Keratinocyte (primary cell): ENCODE measurements around the gene WBP2NL. TPM values are rescaled to one million over a fixed set of nuclear protein-coding genes. Genes with fewer than 3 reads are reported as not detected.

ENCODE experiments used
- DNase-seq: peaks from one replicate; pipeline ENCODE4 v3.0.0-alpha.2; 2011; ENCODE audit warnings: low read depth, missing footprints, low spot score
- FAIRE-seq: peaks from 2 replicates; lab custom pipeline; 2011; peaks lifted over from hg19 to GRCh38; lab: Jason Lieb, UNC
- H2AFZ ChIP-seq: 2 replicates; pipeline ENCODE4 v1.6.0; 2012; ENCODE audit warnings: low read length, control low read depth, inconsistent platforms; ENCODE audit not compliant: control insufficient read depth
- H3K27ac ChIP-seq: 2 replicates; pipeline ENCODE4 v1.5.1; 2011; ENCODE audit warnings: low read length; ENCODE audit not compliant: control insufficient read depth, insufficient read depth
- H3K27me3 ChIP-seq: 3 replicates; pipeline ENCODE4 v1.6.0; 2011; ENCODE audit warnings: low read length; ENCODE audit not compliant: control insufficient read depth, insufficient read depth; ENCODE audit errors: extremely low read depth
- H3K36me3 ChIP-seq, 2 experiments: 2 replicates in 1 of 2; 3 replicates in 1 of 2; pipeline ENCODE4 v1.5.1; 2011; ENCODE audit warnings: low read length in 2 of 2, mild to moderate bottlenecking in 1 of 2; ENCODE audit not compliant: control insufficient read depth in 2 of 2, insufficient read depth in 2 of 2; ENCODE audit errors: extremely low read depth in 1 of 2
- H3K4me1 ChIP-seq: 3 replicates; pipeline ENCODE4 v1.5.1; 2011; ENCODE audit warnings: low read length; ENCODE audit not compliant: control insufficient read depth, insufficient read depth; ENCODE audit errors: extremely low read depth
- H3K4me2 ChIP-seq: 3 replicates; pipeline ENCODE4 v1.6.0; 2011; ENCODE audit warnings: low read depth, low read length; ENCODE audit not compliant: control insufficient read depth, insufficient read depth; ENCODE audit errors: extremely low read depth
- H3K4me3 ChIP-seq, 3 experiments: fragments of 200-600 bp in 1 of 3; sonication (generic) in 1 of 3; 2 replicates in 2 of 3; 3 replicates in 1 of 3; pipeline ENCODE4 v1.5.1; 2011 to 2016; ENCODE audit warnings: low read length in 3 of 3, mild to moderate bottlenecking in 3 of 3, control low read depth in 2 of 3, inconsistent platforms in 1 of 3, low read depth in 1 of 3, mixed read lengths in 1 of 3, mixed run types in 1 of 3, moderate library complexity in 1 of 3; ENCODE audit not compliant: control insufficient read depth in 2 of 3, insufficient read depth in 2 of 3; ENCODE audit errors: extremely low read depth in 1 of 3
- H3K79me2 ChIP-seq: 2 replicates; pipeline ENCODE4 v1.6.0; 2012; ENCODE audit warnings: low read length; ENCODE audit not compliant: control insufficient read depth, insufficient read depth
- H3K9ac ChIP-seq: 3 replicates; pipeline ENCODE4 v1.6.0; 2011; ENCODE audit warnings: low read length; ENCODE audit not compliant: control insufficient read depth, insufficient read depth; ENCODE audit errors: extremely low read depth
- H3K9me1 ChIP-seq: 3 replicates; pipeline ENCODE4 v1.6.0; 2011; ENCODE audit warnings: low read length; ENCODE audit not compliant: control insufficient read depth, insufficient read depth; ENCODE audit errors: extremely low read depth
- H3K9me3 ChIP-seq: 2 replicates; pipeline ENCODE4 v1.5.1; 2012; ENCODE audit warnings: low read depth, low read length; ENCODE audit not compliant: control insufficient read depth
- H4K20me1 ChIP-seq: 3 replicates; pipeline ENCODE4 v1.6.0; 2011; ENCODE audit warnings: low read length; ENCODE audit not compliant: control insufficient read depth, insufficient read depth; ENCODE audit errors: extremely low read depth
- CTCF ChIP-seq, 3 experiments: IDR thresholded peaks in 1 of 3; conservative IDR thresholded peaks in 1 of 3; optimal IDR thresholded peaks in 1 of 3; 2 replicates in 2 of 3; 3 replicates in 1 of 3; pipeline versions ENCODE3 to v1.5.1; 2011; ENCODE audit warnings: low read length in 3 of 3, mild to moderate bottlenecking in 3 of 3, moderate library complexity in 2 of 3, control low read depth in 1 of 3, inconsistent platforms in 1 of 3; ENCODE audit not compliant: insufficient read depth in 2 of 3; ENCODE audit errors: extremely low read depth in 1 of 3
- EZH2 ChIP-seq: IDR thresholded peaks from one replicate; pipeline ENCODE4 v1.6.1; 2012; ENCODE audit warnings: inconsistent platforms, mild to moderate bottlenecking, low read length, moderate library complexity
- dilution Hi-C: fragments of 300-500 bp; cut with MboI; formaldehyde crosslinking; loops from one replicate; pipeline ENCODE4 v1.7.0; 2020; ENCODE audit warnings: low sequenced_read_pairs; ENCODE audit not compliant: extremely low pct_ligation_motif_present
- polyA plus RNA-seq, 5 experiments: library from polyadenylated mRNA; depleted of rRNA in 3 of 5; stranded (reverse) in 3 of 5; stranded (forward) in 1 of 5; unstranded in 1 of 5; fragments of >200 nt; gene quantifications; 1 replicate in 1 of 5; 2 replicates in 3 of 5; 3 replicates in 1 of 5; pipeline versions ENCODE4 v1.2.1 to v1.2.3, GENCODE V29; 2011 to 2012; ENCODE audit warnings: missing spikeins in 2 of 5, low read depth in 1 of 5, low replicate concordance in 1 of 5

WBP2NL gene
- polyA plus RNA-seq, 1 donor (not counting 4 experiments of a cell fraction or from before 2014, with no cell fraction given), result 0.07 TPM

- Histone ChIP-seq H4K20me1 (peaks cover 2% of the 10 kb centered on the region), H3K9me3 (no peaks in the 10 kb centered on the region), H3K27ac (no peak overlapping the region), H2AFZ (no peak overlapping the region), H3K4me1 (no peaks in the 10 kb centered on the region), H3K36me3 (no peaks in the 10 kb centered on the region), H3K9ac (no peak overlapping the region), H3K27me3 (peaks cover 50% of the 10 kb centered on the region), H3K4me3 (peak overlapping the region in 2 of 3 experiments; percentile 22 to 46), H3K79me2 (no peaks in the 10 kb centered on the region), H3K9me1 (no peaks in the 10 kb centered on the region), H3K4me2 (peak overlapping the region; percentile 62)
- DNase-seq (no peak), FAIRE-seq (no peak)
- dilution Hi-C loops, result no loop called here
- no peak for TF ChIP-seq CTCF (optimal IDR thresholded peaks at IDR 0.05 in 1 of 3, IDR thresholded peaks at IDR 0.05 in 1 of 3, conservative IDR thresholded peaks at IDR 0.05 in 1 of 3; ENCODE audit: extremely low read depth in 1 of 3, insufficient read depth in 2 of 3, low read length in 3 of 3)
- peak; percentile 66 for TF ChIP-seq EZH2
Measured at GRCh38 chr22:41976070-41976901, 22.3 kb upstream of the WBP2NL start.

- Histone ChIP-seq H3K9me3 (no peaks in the 10 kb centered on the region), H3K4me3 (peak overlapping the region in 1 of 3 experiments; percentile 20), H4K20me1 (peaks cover 2% of the 10 kb centered on the region), H2AFZ (no peak overlapping the region), H3K9ac (no peak overlapping the region), H3K27ac (no peak overlapping the region), H3K9me1 (no peaks in the 10 kb centered on the region), H3K4me2 (peak overlapping the region; percentile 60), H3K36me3 (no peaks in the 10 kb centered on the region), H3K27me3 (peaks cover 49% of the 10 kb centered on the region), H3K4me1 (no peaks in the 10 kb centered on the region), H3K79me2 (no peaks in the 10 kb centered on the region)
- no peak for TF ChIP-seq CTCF (optimal IDR thresholded peaks at IDR 0.05 in 1 of 3, IDR thresholded peaks at IDR 0.05 in 1 of 3, conservative IDR thresholded peaks at IDR 0.05 in 1 of 3; ENCODE audit: extremely low read depth in 1 of 3, insufficient read depth in 2 of 3, low read length in 3 of 3)
- peak; percentile 83 for TF ChIP-seq EZH2
- DNase-seq (no peak), FAIRE-seq (no peak)
- dilution Hi-C loops, result no loop called here
Measured at GRCh38 chr22:41976961-41977566, 21.5 kb upstream of the WBP2NL start.
